B cell (primary cell): Measurements from ENCODE around the gene CC2D2B.

ENCODE experiments used
- CTCF ChIP-seq: fragments of 200-600 bp; IDR thresholded peaks from one replicate; pipeline ENCODE4 v1.8.0; 2022; ENCODE audit warnings: antibody characterized with exemption, mild to moderate bottlenecking
- EZH2 ChIP-seq: IDR thresholded peaks from 2 replicates; pipeline ENCODE4 v1.6.1; 2012; ENCODE audit warnings: borderline replicate concordance, low read depth, mild to moderate bottlenecking, moderate library complexity, low read length; ENCODE audit not compliant: insufficient read depth, poor library complexity, severe bottlenecking

GRCh38 chr10:96023168-96023567 lies 115.4 kb downstream of the CC2D2B start:
- TF ChIP-seq CTCF, result no peak
- no peak for TF ChIP-seq EZH2
